Stimulated activated CD4-positive, alpha-beta T cell treated with anti-CD3 and anti-CD28 coated beads, Interleukin-1b, Interleukin-23, amount 100 ng/mL, for 24 hours (primary cell): ENCODE measurements around the gene FOXA3.
"Not testable (repeated sequence)": the region's sequence is repeated elsewhere in the genome, so short reads cannot be mapped to it uniquely, and the experiment has no call there.

ENCODE experiments used
- DNase-seq, 4 experiments: peaks; one replicate each; pipeline ENCODE4 v3.0.0-alpha.2; 2020; ENCODE audit warnings: low read depth in 4 of 4, low spot score in 1 of 4

The FOXA3 gene

DNA sequence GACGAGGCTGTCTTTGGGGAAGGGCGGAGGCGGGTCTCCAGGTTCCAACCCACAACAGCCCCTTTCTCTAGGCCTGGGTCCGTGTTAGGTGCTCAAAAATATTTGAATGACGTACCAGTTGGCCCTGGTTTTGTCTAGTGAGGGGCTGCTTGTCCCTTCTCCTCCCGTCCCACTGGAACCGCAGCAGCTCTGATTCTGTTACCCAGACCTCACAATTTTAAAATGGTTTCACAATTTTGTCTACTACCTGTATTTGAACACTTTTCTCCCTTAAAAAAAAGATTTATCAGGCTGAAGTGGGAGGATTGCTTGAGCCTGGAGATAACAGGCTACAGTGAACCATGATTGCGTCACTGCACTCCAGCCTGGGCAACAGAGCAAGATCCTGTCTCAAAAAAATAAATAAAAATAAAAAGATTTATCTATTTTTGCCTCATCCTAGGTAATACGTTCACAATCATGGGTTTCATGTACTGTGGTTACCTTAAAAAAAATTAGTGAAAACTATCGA lies 23.1 kb downstream of the FOXA3 start:
- no peak for DNase-seq

DNA sequence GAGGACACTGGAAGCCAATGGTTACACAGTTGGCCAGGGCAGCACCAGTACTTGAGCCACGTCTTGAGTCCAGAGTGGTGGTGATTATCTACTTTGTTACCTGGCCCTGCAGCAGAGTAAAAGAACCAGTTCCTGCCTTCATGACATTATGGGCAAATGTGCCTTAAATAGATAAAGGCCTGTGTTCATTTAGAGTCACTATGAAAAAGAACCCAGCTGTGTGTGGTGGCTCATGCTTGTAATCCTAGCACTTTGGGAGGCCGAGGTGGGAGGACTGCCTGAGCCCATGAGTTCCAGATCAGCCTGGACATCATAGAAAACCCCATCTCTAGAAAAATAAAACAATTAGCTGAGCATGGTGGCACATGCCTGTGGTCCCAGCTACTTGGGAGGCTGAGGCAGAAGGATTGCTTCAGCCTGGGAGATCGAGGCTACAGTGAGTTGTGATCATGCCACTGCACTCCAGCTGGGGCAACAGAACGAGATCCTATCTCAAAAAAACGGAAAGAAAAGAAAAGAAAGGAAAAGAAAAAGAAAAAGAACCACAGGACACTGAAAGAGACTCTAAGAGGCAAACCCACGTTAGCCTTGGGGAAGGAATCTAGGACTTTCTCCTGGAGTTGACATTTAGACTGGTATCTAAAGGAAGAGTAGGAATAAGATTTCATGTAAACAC lies 25.2 kb downstream of the FOXA3 start:
- no peak for DNase-seq

DNA sequence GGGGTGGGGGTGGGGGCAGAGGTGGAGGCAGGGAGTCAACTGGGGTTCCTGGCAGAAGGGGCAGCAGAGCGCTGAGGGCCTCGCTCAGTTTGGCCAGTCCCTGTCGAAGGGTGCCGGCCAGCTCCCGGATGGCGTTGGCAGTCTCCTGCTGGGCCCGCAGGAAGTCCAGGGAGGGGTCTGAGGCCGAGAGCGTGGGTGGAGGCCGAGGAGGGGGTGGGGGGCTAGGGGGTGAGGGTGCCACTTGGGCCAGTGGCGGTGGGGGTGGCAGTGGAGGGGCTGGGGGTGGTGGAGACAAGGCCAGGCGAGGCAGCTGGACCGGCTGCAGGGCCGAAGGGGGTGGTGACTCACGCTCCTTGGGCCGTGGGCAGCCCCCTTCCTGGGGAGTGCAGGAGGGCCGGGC lies 26.8 kb downstream of the FOXA3 start:
- no peak for DNase-seq

DNA sequence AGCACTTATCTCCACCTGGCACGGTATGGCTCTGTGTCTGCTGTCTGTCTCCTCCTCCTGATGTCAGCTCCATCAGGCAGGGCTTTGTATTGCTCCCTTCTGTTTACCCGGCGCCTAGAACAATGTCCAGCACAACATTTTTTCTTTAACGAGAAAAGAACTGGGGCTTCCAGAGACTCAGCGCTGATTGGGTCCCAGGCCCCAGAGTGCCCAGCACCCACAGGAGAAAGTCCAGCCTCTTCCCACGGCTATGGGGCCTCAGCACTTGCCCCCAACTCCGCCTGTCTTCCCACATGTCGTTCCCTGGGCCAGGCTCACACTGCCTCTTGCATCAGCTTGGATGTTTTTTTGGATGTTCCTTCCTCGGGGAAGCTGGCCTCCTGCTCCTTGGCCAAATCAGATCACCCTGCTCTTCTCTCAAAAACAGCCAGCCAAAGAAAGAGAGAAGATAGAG lies 31.4 kb downstream of the FOXA3 start:
- no peak for DNase-seq

DNA sequence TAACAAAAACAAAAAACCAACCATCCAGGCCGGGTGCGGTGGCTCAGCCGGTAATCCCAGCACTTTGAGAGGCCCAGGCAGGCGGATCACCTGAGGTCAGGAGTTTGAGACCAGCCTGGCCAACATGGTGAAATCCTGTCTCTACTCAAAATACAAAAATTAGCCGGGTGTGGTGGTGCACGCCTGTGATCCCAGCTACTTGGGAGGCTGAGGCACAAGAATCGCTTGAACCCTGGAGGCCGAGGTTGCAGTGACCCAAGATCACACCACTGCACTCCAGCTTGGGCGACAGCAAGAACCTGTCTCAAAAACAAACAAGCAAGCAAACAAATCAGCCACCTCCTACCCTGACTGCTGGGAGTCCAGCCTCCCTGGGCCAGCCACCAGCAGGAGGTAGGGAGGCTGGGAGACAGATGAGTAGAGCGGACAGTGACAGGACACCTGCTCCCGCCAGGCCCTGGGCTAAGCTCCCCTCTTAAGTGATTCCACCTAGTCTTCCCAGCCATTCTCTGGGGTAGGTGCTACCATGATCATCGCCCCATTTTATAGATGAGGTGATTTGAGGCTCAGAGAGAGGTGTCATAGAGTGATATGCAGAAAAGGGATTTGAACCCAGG lies 32.0 kb downstream of the FOXA3 start:
- not testable (repeated sequence) for DNase-seq

DNA sequence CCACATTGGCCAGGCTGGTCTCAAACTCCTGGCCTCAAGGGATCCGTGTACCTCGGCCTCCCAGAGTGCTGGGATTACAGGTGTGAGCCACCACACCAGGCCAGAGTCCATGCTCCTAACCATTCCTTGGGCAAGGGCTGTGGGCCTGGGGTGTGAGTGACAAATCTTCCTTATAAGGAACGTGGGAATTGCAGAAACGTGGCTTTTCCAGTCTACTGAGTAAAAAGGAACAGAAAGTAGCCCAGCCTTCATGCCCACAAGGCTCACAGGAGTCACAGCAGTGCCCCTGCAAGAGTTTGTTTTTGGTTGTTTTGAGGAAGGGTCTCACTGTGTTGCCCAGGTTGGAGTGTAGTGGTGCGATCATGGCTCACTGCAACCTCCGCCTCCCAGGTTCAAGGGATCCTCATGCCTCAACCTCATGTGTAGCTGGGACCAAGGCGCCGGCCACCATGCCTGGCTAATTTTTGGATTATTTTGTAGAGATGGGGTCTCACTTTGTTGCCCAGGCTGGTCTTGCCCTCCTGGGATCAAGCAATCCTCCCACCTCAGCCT lies 33.2 kb downstream of the FOXA3 start:
- no peak for DNase-seq

DNA sequence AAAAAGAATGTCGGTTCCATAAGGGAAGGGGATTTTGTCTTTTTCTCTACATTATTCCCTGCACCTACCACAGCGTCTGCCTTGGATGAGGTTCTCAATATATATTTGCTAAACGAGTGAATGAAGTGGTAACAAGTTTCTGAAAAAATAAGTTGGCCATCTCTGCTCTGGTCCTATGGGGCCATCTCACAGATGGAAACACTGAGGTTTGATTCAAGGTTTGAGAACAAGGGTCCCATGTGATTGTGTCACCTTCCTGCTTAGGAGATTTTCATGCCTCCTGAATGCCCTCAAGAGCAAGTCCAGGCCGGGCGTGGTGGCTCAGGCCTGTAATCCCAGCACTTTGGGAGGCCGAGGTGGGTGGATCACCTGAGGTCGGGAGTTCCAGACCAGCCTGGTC lies 35.1 kb downstream of the FOXA3 start:
- DNase-seq, result no peak

DNA sequence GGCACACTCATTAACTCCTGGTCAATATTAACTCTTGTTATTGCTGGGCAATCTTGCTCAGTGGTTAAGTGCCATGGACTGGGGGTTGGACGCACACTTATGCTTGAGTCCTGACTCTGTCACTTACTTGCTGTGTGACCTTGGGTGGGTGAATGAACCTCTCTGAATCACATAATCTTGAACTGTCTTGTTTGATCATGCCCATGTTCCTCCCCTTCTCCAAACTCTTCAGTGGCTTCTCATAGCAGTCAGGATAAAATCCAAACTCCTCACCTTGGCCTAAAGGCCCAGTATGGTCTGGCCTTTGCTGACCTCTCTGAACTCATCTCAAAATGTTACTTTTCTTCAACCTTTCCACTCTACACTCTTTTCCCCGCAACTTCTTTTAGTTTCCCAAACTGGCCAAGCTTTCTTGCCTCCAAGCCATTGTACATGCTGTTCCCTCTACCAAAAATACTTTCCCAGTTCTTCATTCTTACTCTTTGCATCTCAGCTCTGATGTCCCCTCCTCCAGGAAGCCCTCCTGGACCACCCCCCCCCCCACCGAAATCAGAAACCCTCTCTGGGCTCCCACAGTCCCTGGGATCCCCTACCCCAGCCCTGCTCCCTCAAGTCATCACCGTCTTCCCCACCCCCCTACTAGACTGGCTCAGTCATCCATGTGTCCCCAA lies 35.9 kb downstream of the FOXA3 start:
- no peak for DNase-seq

DNA sequence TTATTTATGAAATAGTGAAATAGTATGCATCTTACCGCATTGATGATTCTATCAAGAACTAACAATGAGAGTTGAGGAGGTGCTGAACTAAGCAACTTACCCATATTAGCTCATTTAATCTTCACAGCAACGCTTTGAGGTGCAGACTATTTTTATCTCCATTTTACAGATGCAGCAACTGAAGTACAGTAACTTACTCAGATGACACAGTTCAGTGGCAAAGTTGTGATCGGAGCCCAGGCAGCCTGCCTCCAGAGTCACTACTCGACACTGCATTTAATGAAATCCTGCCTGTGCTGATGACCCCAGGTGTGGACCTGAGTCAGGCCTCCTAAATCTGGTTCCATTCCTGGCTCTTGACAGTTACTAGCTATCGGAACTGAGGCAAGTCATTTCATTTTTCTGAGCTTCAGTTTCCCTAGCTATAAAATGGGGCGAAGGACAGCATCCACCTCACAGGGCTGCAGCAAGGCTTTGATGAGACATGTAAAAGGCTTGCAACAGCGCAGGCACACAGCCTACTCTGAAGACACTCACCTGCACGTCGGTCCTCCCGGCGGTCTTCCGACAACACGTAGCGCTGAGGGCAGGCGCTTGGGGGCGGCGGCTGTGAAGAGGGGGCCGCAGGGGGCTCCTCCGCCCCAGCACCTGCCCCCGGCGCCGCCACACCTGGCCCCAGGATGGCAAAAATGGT lies 36.8 kb downstream of the FOXA3 start:
- DNase-seq, result no peak

DNA sequence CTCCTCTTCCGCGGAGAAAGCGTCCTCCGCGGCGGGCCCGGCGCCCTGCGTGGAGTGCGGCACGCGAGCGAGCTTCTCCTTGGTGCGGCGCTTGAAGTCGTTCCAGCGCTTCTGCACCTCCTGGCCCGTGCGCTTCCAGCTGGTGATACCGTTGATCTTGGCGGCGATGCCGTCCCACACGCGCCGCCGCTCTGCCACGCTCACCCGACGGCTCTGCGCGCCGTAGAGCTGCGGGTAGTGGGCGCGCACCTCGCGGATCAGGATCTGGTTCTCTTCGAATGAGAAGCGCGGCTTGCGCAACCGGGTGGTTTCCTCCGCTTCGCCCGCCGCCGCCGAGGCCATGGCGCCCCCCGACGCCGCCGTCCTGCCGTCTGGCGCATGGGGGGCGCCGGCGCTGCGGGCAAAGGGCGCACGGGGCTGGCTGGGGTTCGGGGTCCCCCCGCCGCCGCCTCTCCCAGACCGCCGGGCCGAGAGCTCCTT lies 37.3 kb downstream of the FOXA3 start:
- DNase-seq, result peak in 1 of 4 experiments; percentile 11

DNA sequence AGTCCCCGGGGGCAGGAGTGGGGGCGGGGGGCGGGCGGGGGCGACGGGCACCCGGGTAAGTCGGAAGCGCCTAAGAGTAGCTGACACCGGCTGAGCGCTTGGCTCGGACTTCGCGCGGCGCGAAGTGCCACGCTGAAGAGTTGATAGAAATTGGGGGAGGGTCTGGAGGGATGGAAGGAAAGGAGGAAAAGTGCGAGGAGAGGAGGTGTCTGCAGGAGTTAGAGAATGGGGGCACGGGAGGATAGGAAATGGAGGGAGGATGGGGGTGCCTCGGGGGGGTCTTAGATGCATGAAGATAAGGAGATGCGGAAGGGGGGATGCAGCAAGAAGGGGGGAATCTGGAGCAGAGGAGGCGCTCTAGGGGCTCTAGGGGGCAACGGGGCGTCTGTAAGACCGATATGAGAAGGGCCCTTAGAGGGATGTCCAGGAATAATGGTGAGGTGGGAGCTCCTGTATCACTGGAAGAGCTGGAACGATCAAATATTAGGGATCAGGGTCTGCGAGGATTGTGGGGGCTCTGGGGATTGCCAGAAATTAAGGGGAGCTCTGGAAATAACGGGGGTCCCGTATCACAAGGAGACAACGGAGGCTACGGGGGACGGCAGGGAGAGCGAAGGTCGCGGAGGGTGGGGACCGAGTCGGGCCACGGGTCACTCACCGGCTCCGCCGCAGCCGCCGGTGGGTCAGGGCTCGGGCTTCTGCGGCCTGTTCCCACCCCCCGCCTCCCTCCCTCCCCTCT lies 38.0 kb downstream of the FOXA3 start, which contains the start of gene MYPOP:
Gene MYPOP, minus strand, starts transcription at position 702 of the 739 bp plus-strand sequence. CDS start 840 bp downstream, outside the sequence.
- DNase-seq, result no peak

DNA sequence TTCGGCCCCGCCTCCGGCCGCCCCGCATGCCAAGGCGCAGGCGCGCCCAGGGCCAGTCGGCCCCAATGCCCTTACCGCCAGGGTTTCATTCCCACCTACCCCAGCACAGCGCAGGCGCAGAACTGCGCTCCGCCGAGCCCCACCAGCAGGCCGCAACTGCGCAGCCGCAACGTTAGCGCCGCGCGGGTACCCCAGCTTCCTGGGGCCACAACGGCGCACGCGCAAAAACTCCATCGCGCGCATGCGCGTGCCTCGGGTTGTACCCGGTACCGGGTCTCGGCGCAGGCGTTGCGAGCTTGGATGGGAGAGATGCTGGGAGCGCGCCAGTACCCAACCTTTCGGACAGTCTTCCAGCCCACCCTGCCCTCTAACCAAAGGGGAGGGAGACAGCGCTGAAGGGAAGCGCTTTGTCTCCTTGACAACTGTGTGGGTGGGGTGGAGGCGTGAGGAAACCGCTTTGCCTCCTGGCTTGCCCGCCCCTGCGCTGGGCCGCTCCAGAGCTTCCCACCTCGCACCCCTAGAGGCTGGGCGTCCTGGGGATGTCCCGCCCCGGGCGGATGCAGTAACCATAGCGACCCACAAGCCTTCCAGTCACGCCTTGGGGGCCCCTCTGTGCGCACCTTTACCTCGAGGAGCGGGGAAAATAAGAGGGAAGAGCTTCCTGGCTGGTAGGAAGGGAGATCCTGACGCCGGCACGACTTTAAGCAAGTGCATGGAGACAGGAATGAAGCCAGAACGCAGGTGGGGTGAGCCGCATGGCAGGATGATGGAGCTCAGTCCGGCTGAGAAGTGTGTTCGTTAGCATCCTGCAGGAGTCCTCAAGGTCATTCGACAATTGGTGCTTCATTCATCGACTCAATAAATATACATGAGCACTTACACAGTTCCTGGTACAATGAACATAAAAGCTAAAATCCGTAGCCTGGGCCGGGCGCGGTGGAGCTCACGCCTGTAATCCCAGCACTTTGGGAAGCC lies 38.8 kb downstream of the FOXA3 start:
- DNase-seq, result peak; percentile 97 to 100 (median 98)

DNA sequence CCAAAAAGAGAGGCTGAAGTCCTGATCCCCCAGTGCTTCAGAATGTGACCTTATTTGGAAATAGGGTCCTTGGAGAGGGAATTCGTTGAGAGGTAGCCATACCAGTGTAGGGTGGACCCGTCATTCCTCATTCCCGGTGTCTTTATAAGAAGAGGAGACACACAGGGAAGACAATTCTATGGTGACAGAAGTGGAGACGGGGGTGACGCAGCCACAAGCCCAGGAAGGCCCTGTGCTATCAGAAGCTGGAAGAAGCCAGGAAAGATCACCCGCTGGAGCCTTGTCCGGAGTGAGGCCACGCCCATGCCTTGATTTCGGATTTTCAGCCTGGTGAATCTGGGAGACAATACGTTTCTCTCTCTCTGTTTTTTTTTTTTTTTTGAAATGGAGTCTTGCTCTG lies 40.9 kb downstream of the FOXA3 start:
- DNase-seq, result no peak

DNA sequence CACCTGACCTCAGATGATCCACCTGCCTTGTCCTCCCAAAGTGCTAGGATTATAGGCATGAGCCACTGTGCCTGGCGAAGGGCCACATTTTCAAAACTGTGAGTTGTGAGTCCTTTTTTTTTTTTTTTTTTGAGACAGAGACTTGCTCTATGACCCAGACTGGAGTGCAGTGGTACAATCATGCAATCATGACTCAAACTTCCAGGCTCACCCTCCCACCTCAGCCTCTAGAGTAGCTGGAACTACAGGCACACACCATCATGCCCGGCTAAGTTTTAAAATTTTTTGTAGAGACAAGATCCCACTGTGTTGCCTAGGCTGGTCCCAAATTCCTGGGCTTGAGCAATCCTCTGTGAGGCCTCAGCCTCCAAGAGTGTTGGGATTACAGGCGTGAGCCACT lies 42.1 kb downstream of the FOXA3 start:
- no peak for DNase-seq

DNA sequence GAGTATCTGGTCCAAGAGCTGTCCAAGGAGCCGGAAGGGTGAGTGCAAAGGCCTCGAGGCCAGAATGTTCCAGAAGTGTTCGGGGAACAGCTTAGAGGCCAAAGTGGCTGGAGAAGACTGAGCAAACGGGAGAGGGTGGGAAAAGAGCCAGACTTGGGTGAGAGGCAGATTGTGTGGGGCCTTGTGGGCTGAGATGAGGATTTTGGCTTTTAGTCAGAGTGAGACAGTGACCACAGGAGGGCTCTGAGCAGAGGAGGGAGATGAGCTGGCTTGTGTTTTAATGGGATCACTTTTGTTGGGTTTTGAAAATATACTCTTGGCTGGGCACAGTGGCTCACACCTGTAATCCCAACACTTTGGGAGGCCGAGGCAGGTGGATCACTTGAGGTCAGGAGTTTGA lies 44.8 kb downstream of the FOXA3 start:
- no peak for DNase-seq

DNA sequence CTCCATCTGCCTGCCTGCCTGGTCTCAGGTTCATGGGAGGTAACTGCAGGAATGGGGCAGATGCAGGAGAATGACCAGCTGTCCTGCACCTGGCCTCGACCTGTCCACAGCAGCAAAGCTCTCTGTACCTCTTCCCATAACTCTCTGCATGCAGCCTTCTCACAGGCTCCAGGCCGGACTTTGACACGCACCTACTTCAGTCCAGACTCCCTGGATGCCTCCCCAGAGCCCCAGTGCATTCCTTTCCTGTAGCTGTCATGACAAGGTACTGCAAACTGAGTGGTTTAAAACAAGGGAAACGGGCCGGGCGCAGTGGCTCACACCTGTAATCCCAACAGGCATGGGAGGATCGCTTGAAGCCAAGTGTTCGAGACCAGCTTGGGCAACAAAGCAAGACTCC lies 47.2 kb downstream of the FOXA3 start:
- no peak for DNase-seq

DNA sequence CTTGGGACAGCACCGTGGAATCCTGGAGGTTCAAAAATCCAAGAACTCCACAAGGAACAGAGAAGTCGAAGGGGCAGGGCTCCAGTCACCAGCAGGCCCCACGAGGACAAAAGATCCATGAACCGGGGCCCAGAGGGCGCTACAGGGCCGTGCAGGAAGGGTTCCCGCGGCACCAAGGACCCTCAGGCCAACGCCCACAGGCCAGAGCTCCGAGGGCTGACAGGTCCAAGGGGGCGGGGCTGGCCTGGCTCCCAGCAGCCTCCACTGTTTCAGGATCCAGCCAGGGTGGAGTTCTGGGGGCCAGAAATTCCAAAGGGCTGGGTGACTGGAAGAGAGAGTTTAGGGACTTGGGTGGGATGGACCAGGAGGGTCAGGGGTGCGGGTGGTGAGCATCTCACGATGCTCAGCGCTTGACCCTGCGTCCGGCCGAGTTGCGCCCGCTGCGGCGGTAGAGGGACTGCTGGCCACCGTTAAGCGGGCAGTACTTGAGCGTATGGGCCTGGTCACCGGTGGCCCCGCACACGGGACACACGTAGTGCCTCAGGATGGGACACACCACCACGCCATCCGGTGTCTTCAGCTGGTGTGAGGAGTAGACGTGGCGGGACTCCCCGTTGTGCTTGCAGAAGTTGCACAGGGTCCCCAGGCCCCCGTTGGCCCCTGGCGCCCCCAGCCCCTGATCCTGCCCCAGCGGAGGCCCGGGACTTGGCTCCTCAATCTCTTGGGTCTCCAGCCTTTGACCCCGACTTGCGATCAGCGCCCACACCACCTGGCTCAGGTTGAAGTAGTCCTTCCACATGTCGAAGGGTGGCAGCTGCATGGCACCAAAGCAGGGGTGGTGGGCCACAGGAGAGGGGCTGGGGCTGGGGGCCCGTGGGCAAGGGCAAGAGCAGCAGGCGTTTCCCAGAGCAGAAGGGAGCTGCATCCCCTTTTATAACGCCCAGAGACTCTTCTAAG lies 50.0 kb downstream of the FOXA3 start, which contains the start of gene NANOS2:
Gene NANOS2, minus strand, starts transcription at position 905 of the 957 bp plus-strand sequence. Its CDS starts 85 bp downstream, at position 820.
- no peak for DNase-seq
